ENCODE data around the gene CBFA2T2. TPM values are rescaled to one million over a fixed set of nuclear protein-coding genes. Genes with fewer than 3 reads are reported as not detected.

Gene CBFA2T2
- total and polyA plus RNA-seq, 9 donors, result 9.4 to 29.8 (median 21.2) TPM

GRCh38 chr20:33666293-33667244, 176.7 kb downstream of the CBFA2T2 start, which contains the start of gene ACTL10:
ACTL10 (plus strand) TSS chr20:33666943; CDS start chr20:33667498, 555 bp downstream.
- Histone ChIP-seq H3K9me3 (no peaks in the 10 kb centered on the region), H3K27me3 (no peaks in the 10 kb centered on the region), H3K36me3 (no peaks in the 10 kb centered on the region), H3K4me3 (peak within 1 kb of the TSS; percentile 49), H3K27ac (peak within 1 kb of the TSS; percentile 55 to 94), H3K4me1 (ENCODE audit: insufficient read depth) (peaks cover 11% of the 10 kb centered on the region)
- intact Hi-C loops (cut with DNase I), result loop anchor here in 2 of 4 donors (5.0 to 10.0 kb wide), 2 partner anchors 66 to 68 kb away; partner anchors contain the start of gene ZNF341 (in 2 of the 2)
- TF ChIP-seq CTCF (IDR thresholded peaks at IDR 0.05), result peak in 2 of 3 donors; percentile 59 to 60
- TF ChIP-seq POLR2A (IDR thresholded peaks at IDR 0.05), result peak; percentile 65
- no peak for TF ChIP-seq EP300 (IDR thresholded peaks at IDR 0.05)
- WGBS, 3 donors, result 1 to 14% (median 2%) methylated on average over 31 to 50 of the region's 50 CpGs
- DNase-seq, result peak; percentile 99 to 100 (median 99)

GRCh38 chr20:33667245-33667675, 177.4 kb downstream of the CBFA2T2 start:
- H3K4me1 ChIP-seq (ENCODE audit: insufficient read depth), result peaks cover 15% of the 10 kb centered on the region
- intact Hi-C loops (cut with DNase I), result loop anchor here in 2 of 4 donors (5.0 to 10.0 kb wide), 2 partner anchors 65 to 68 kb away; partner anchors contain the start of gene ZNF341 (in 2 of the 2)
- H3K4me3 ChIP-seq, result peak overlapping the region; percentile 49
- 0 to 17% (median 1%) methylated on average over 35 to 55 of the region's 55 CpGs for WGBS, 3 donors
- H3K9me3 ChIP-seq, result no peaks in the 10 kb centered on the region
- peak in 3 of 5 donors; percentile 77 to 85 (median 82) for DNase-seq
- H3K27ac ChIP-seq, result peak overlapping the region; percentile 16 to 94
- TF ChIP-seq EP300 (IDR thresholded peaks at IDR 0.05), result no peak
- TF ChIP-seq POLR2A (IDR thresholded peaks at IDR 0.05), result no peak
- no peak for TF ChIP-seq CTCF (IDR thresholded peaks at IDR 0.05)
- H3K27me3 ChIP-seq, result no peaks in the 10 kb centered on the region
- H3K36me3 ChIP-seq, result no peaks in the 10 kb centered on the region

GRCh38 chr20:33667676-33668465, 178.0 kb downstream of the CBFA2T2 start:
- no peaks in the 10 kb centered on the region for H3K9me3 ChIP-seq
- peaks cover 18% of the 10 kb centered on the region for H3K4me1 ChIP-seq (ENCODE audit: insufficient read depth)
- no peak for TF ChIP-seq POLR2A (IDR thresholded peaks at IDR 0.05)
- TF ChIP-seq CTCF (IDR thresholded peaks at IDR 0.05), result peak; percentile 83 to 95 (median 93)
- intact Hi-C loops (cut with DNase I), result loop anchor here in 2 of 4 donors (5.0 to 10.0 kb wide), 2 partner anchors 64 to 67 kb away; partner anchors contain the start of gene ZNF341 (in 2 of the 2)
- DNase-seq, result peak; percentile 79 to 89 (median 84)
- H3K4me3 ChIP-seq, result peak overlapping the region; percentile 49
- H3K36me3 ChIP-seq, result no peaks in the 10 kb centered on the region
- 4 to 26% (median 5%) methylated on average over 39 to 47 of the region's 47 CpGs for WGBS, 3 donors
- H3K27me3 ChIP-seq, result no peaks in the 10 kb centered on the region
- peak overlapping the region; percentile 16 to 94 for H3K27ac ChIP-seq
